MM.1S (cell line): ENCODE data around the gene ZFP64.

ENCODE experiments used
- DNase-seq: peaks from one replicate; pipeline ENCODE4 v3.0.0-alpha.2; 2015
- H2AFZ ChIP-seq: fragments of 300-600 bp; sonication (generic); 2 replicates; pipeline ENCODE4 v1.6.0; 2016; ENCODE audit warnings: antibody characterized with exemption, low read length
- H3F3A ChIP-seq: fragments of 300-600 bp; sonication (generic); 2 replicates; pipeline ENCODE4 v1.6.1; 2016; ENCODE audit warnings: mild to moderate bottlenecking, antibody characterized with exemption, low read length, moderate library complexity, mixed read lengths; ENCODE audit not compliant: insufficient read depth
- H3K27ac ChIP-seq: fragments of 300-600 bp; sonication (generic); 2 replicates; pipeline ENCODE4 v1.5.1; 2016; ENCODE audit warnings: mild to moderate bottlenecking, low read length
- H3K27me3 ChIP-seq: fragments of 300-600 bp; sonication (generic); replicated peaks from 2 replicates; pipeline ENCODE4 v1.6.0; 2016; ENCODE audit warnings: low read length; ENCODE audit not compliant: insufficient read depth
- H3K36me3 ChIP-seq: fragments of 300-600 bp; sonication (generic); replicated peaks from 2 replicates; pipeline ENCODE4 v1.6.1; 2016; ENCODE audit warnings: mild to moderate bottlenecking, low read length, mixed read lengths; ENCODE audit not compliant: insufficient read depth
- H3K4me1 ChIP-seq: fragments of 300-600 bp; sonication (generic); 2 replicates; pipeline ENCODE4 v1.6.1; 2016; ENCODE audit warnings: low read length, mixed read lengths
- H3K4me2 ChIP-seq: fragments of 300-600 bp; sonication (generic); 2 replicates; pipeline ENCODE4 v1.6.0; 2016; ENCODE audit warnings: low read depth, low read length
- H3K4me3 ChIP-seq: fragments of 300-600 bp; sonication (generic); 2 replicates; pipeline ENCODE4 v1.5.1; 2016; ENCODE audit warnings: low read length, mixed read lengths
- H3K79me2 ChIP-seq: fragments of 300-600 bp; sonication (generic); 2 replicates; pipeline ENCODE4 v1.6.1; 2016; ENCODE audit warnings: mixed run types, low read length, mixed read lengths
- H3K9ac ChIP-seq: fragments of 300-600 bp; sonication (generic); 2 replicates; pipeline ENCODE4 v1.6.1; 2016; ENCODE audit warnings: low read length, mixed read lengths
- H3K9me2 ChIP-seq: fragments of 300-600 bp; sonication (generic); replicated peaks from 2 replicates; pipeline ENCODE4 v1.6.1; 2016; ENCODE audit warnings: mild to moderate bottlenecking, low read length, mixed read lengths; ENCODE audit not compliant: insufficient read depth
- H3K9me3 ChIP-seq: fragments of 300-600 bp; sonication (generic); replicated peaks from 2 replicates; pipeline ENCODE4 v1.6.1; 2016; ENCODE audit warnings: mild to moderate bottlenecking, low read length, mixed read lengths; ENCODE audit not compliant: insufficient read depth
- H4K20me1 ChIP-seq: fragments of 300-600 bp; sonication (generic); 2 replicates; pipeline ENCODE4 v1.6.1; 2016; ENCODE audit warnings: mild to moderate bottlenecking, low read length, moderate library complexity, mixed read lengths; ENCODE audit not compliant: insufficient read depth
- EZH2 ChIP-seq: fragments of 300-600 bp; sonication (generic); optimal IDR thresholded peaks from 2 replicates; pipeline ENCODE3; 2017; ENCODE audit warnings: low read depth, mild to moderate bottlenecking, antibody characterized with exemption, low read length, mixed read lengths
- EZH2phosphoT487 ChIP-seq: fragments of 300-600 bp; sonication (generic); IDR thresholded peaks from 2 replicates; pipeline ENCODE4 v1.6.1; 2018; ENCODE audit warnings: antibody characterized with exemption, low read length
- TF ChIP-seq, protein P1 (sequence below): fragments of 300-600 bp; sonication (generic); IDR thresholded peaks from 2 replicates; pipeline ENCODE4 v1.5.1; 2016; ENCODE audit warnings: antibody characterized with exemption, low read length, mixed read lengths

Gene ZFP64

DNA sequence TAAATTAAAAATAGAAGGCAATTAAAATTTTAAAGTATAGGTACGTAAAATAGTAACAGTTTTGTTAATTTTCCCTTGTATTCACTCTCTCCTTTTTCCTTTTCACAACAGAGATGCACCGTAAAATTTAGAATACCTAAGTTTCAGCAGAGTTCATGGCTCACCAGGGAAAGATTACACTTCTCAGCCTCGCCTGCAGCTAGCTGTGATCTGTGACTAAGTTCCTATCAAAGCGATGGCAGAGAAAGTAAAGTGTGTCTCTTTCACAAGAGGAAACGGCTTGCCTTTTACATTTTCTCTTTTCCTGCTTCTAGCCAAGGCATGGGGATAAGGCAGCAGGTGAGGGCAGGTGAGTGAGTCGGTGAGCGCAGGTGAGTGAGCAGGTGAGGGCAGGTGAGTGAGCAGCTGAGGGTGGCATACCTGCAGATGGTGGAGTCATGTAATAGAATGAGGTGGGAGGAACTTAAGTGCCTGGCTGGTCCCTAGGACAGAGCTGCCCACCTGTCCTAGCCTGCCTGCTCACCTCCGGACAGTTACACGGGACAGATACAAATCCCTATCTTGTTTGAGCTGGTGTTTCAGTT lies 30.9 kb downstream of the ZFP64 start:
- Histone ChIP-seq H3K79me2 (peaks cover 30% of the 10 kb centered on the region), H3K27ac (peak overlapping the region; percentile 59), H3K9me2 (no peaks in the 10 kb centered on the region), H2AFZ (no peak overlapping the region), H3K4me3 (peak overlapping the region; percentile 48), H3K4me1 (peaks cover 14% of the 10 kb centered on the region), H3K9me3 (no peaks in the 10 kb centered on the region), H3K36me3 (peaks cover 17% of the 10 kb centered on the region; the same call in 1 of the 2 replicates), H3K4me2 (peak overlapping the region; percentile 84), H3K9ac (no peak overlapping the region; the same call in 1 of the 2 replicates), H3F3A (peaks cover 16% of the 10 kb centered on the region), H4K20me1 (no peaks in the 10 kb centered on the region), H3K27me3 (no peaks in the 10 kb centered on the region)
- peak; percentile 83 for DNase-seq
- TF ChIP-seq EZH2 (no peak), EZH2phosphoT487 (no peak)
- TF ChIP-seq, protein P1, sequence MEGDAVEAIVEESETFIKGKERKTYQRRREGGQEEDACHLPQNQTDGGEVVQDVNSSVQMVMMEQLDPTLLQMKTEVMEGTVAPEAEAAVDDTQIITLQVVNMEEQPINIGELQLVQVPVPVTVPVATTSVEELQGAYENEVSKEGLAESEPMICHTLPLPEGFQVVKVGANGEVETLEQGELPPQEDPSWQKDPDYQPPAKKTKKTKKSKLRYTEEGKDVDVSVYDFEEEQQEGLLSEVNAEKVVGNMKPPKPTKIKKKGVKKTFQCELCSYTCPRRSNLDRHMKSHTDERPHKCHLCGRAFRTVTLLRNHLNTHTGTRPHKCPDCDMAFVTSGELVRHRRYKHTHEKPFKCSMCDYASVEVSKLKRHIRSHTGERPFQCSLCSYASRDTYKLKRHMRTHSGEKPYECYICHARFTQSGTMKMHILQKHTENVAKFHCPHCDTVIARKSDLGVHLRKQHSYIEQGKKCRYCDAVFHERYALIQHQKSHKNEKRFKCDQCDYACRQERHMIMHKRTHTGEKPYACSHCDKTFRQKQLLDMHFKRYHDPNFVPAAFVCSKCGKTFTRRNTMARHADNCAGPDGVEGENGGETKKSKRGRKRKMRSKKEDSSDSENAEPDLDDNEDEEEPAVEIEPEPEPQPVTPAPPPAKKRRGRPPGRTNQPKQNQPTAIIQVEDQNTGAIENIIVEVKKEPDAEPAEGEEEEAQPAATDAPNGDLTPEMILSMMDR, result no peak

DNA sequence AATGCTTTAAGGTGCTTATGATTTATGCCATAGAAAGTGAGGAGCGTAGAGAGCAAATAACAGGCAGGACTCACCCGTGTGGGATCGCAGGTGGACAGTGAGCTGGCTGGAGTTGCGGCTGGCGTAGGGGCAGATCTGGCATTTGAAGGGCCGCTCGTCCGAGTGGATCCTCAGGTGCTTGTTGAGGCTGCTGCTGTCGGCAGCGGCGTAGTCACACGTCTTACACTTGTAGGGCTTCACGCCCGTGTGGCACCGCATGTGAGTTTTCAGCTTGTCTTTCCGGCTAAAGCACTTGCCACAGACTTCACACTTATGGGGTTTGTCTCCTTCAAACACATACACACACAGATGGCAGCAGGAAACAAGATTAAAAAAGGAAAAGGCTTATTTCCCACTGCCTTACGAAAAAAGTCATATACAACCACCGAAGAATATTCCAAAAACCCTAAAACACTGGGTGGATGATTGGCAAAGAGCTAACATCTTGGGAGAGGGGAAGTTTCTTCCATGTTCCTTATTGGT lies 31.5 kb downstream of the ZFP64 start:
- TF ChIP-seq EZH2 (no peak), EZH2phosphoT487 (no peak)
- TF ChIP-seq, protein P1, result no peak
- peaks cover 14% of the 10 kb centered on the region for H3K4me1 ChIP-seq
- H3K4me2 ChIP-seq, result no peak overlapping the region
- H3K27me3 ChIP-seq, result no peaks in the 10 kb centered on the region
- no peaks in the 10 kb centered on the region for H3K9me3 ChIP-seq
- H3K36me3 ChIP-seq, result peaks cover 17% of the 10 kb centered on the region; the same call in 1 of the 2 replicates
- H3F3A ChIP-seq, result peaks cover 16% of the 10 kb centered on the region
- no peaks in the 10 kb centered on the region for H4K20me1 ChIP-seq
- no peaks in the 10 kb centered on the region for H3K9me2 ChIP-seq
- H3K9ac ChIP-seq, result no peak overlapping the region
- H3K27ac ChIP-seq, result no peak overlapping the region
- H3K79me2 ChIP-seq, result peaks cover 30% of the 10 kb centered on the region
- no peak overlapping the region for H3K4me3 ChIP-seq
- no peak overlapping the region for H2AFZ ChIP-seq
- DNase-seq, result no peak

DNA sequence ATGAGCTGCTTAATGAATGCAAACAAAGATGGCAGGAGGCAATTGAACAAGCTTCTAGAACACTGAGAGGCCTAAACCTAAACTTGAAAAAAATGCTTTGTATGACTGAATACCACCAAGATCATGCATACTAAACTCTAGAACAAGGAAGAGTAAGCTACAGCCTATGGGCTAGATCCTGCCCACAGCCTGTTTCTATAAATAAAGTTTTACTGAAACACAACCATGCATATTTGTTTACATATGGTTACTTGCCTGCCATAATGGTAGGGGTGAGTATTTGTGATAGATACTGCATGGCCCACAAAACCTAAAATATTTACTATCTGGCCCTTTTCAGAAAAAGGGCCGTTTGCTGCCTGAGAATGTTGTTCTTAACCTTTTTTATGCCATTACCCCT lies 37.0 kb downstream of the ZFP64 start:
- Histone ChIP-seq H3K9me3 (no peaks in the 10 kb centered on the region), H3K9me2 (no peaks in the 10 kb centered on the region), H3K36me3 (peaks cover 17% of the 10 kb centered on the region), H2AFZ (no peak overlapping the region), H3K9ac (no peak overlapping the region), H3F3A (no peaks in the 10 kb centered on the region), H3K4me3 (no peak overlapping the region), H3K4me1 (no peaks in the 10 kb centered on the region; the same call in 1 of the 2 replicates), H3K27ac (no peak overlapping the region), H3K4me2 (no peak overlapping the region), H4K20me1 (no peaks in the 10 kb centered on the region), H3K27me3 (no peaks in the 10 kb centered on the region), H3K79me2 (peaks cover 19% of the 10 kb centered on the region; the same call in 1 of the 2 replicates)
- TF ChIP-seq EZH2 (no peak), EZH2phosphoT487 (no peak)
- TF ChIP-seq, protein P1, result no peak
- DNase-seq, result no peak
